GM12878 (cell line): ENCODE results near the gene ATP5ME. TPM values are rescaled to one million over a fixed set of nuclear protein-coding genes. Genes with fewer than 3 reads are reported as not detected.

Source experiments
- ATAC-seq: fragments of 200-7000 bp; cut with Tn5 transposase; 3 replicates; pipeline ENCODE4 v1.9.1; 2020; ENCODE audit warnings: mild to moderate bottlenecking, moderate library complexity
- BruUV-seq: library from RNA; stranded (reverse); fragments of 400-500 nt; replicated peaks from 2 replicates; lab custom pipeline; 2021; lab: Mats Ljungman, UMichigan
- CTCF ChIA-PET: fragments of 300-600 bp; sonication (Branson Sonifier 250); formaldehyde crosslinking; extraction: SDS; loops from one replicate; lab custom pipeline; 2021; ENCODE audit warnings: inconsistent platforms; lab: Yijun Ruan, JAX
- POLR2A ChIA-PET: fragments of 350-600 bp; formaldehyde crosslinking; extraction: SDS; loops from one replicate; lab custom pipeline; 2021; ENCODE audit warnings: inconsistent platforms; lab: Charles Lee
- RAD21 ChIA-PET: fragments of 300-600 bp; sonication (Branson Sonifier 250); formaldehyde crosslinking; loops from one replicate; lab custom pipeline; 2023; ENCODE audit warnings: antibody characterized with exemption; ENCODE audit not compliant: unreplicated experiment; lab: Charles Lee
- SMC1A ChIA-PET: fragments of 300-600 bp; sonication (Branson Sonifier 250); formaldehyde crosslinking; loops from one replicate; lab custom pipeline; 2023; ENCODE audit not compliant: unreplicated experiment, uncharacterized antibody; lab: Charles Lee
- DNase-seq: peaks from one replicate; pipeline ENCODE4 v3.0.0-alpha.2; 2011; ENCODE audit warnings: low read depth, low spot score
- FAIRE-seq: peaks from 3 replicates; lab custom pipeline; 2011; peaks lifted over from hg19 to GRCh38; lab: Jason Lieb, UNC
- H2AFZ ChIP-seq: 2 replicates; pipeline ENCODE4 v1.6.0; 2011; ENCODE audit warnings: low read depth, low read length, control low read depth; ENCODE audit not compliant: control insufficient read depth
- H3K27ac ChIP-seq: 2 replicates; pipeline ENCODE4 v1.5.1; 2011; ENCODE audit warnings: control low read depth; ENCODE audit not compliant: control insufficient read depth, insufficient read depth
- H3K27me3 ChIP-seq, 2 experiments: replicated peaks in 1 of 2; 2 replicates each; pipeline versions ENCODE4 v1.6.0 to v1.6.1; 2011; ENCODE audit warnings: low read length in 1 of 2; ENCODE audit not compliant: control insufficient read depth in 2 of 2, insufficient read depth in 2 of 2
- H3K36me3 ChIP-seq, 2 experiments: 2 replicates each; pipeline ENCODE4 v1.5.1; 2011; ENCODE audit warnings: low read length in 1 of 2; ENCODE audit not compliant: control insufficient read depth in 2 of 2, insufficient read depth in 2 of 2
- H3K4me1 ChIP-seq: 2 replicates; pipeline ENCODE4 v1.6.1; 2011; ENCODE audit warnings: mild to moderate bottlenecking, low read length, moderate library complexity, mixed read lengths; ENCODE audit not compliant: control insufficient read depth, insufficient read depth
- H3K4me2 ChIP-seq: 2 replicates; pipeline ENCODE4 v1.6.0; 2011; ENCODE audit warnings: control low read depth; ENCODE audit not compliant: control insufficient read depth, insufficient read depth
- H3K4me3 ChIP-seq: fragments of 200-600 bp; sonication (generic); 2 replicates; pipeline ENCODE4 v1.5.1; 2016
- H3K79me2 ChIP-seq: 2 replicates; pipeline ENCODE4 v1.6.0; 2011; ENCODE audit warnings: low read length; ENCODE audit not compliant: control insufficient read depth, insufficient read depth
- H3K9ac ChIP-seq: 2 replicates; pipeline ENCODE4 v1.8.0; 2011; ENCODE audit warnings: low read length, control low read depth, mixed read lengths; ENCODE audit not compliant: control insufficient read depth, insufficient read depth
- H3K9me3 ChIP-seq: replicated peaks from 3 replicates; pipeline ENCODE4 v1.5.1; 2011; ENCODE audit warnings: mild to moderate bottlenecking, low read length; ENCODE audit not compliant: control insufficient read depth, insufficient read depth
- H4K20me1 ChIP-seq: 2 replicates; pipeline ENCODE4 v1.6.0; 2011; ENCODE audit not compliant: control insufficient read depth, insufficient read depth
- CEBPB ChIP-seq, 2 experiments: fragments of 150-350 bp in 1 of 2; IDR thresholded peaks; 2 replicates each; pipeline ENCODE4 v1.6.1; 2012 to 2014; ENCODE audit warnings: low read depth in 2 of 2, low read length in 2 of 2, borderline replicate concordance in 1 of 2, inconsistent platforms in 1 of 2
- EED ChIP-seq: sonication (generic); IDR thresholded peaks from 2 replicates; pipeline ENCODE4 v1.6.1; 2016; ENCODE audit warnings: antibody characterized with exemption, low read depth
- HDAC2 ChIP-seq: fragments of 200-600 bp; sonication (generic); IDR thresholded peaks from 2 replicates; pipeline ENCODE4 v1.6.1; 2017
- HSF1 ChIP-seq: fragments of 150-350 bp; IDR thresholded peaks from 2 replicates; pipeline ENCODE4 v1.6.1; 2014; ENCODE audit warnings: mild to moderate bottlenecking, low read depth, low read length
- IKZF2 ChIP-seq, 2 experiments: fragments of 450-650 bp; IDR thresholded peaks; 2 replicates each; pipeline ENCODE4 v1.6.1; 2017; ENCODE audit warnings: mild to moderate bottlenecking in 2 of 2, moderate library complexity in 2 of 2
- KDM1A ChIP-seq: fragments of 200-600 bp; sonication (generic); IDR thresholded peaks from 2 replicates; pipeline ENCODE4 v1.6.1; 2016; ENCODE audit warnings: borderline replicate concordance
- NBN ChIP-seq: fragments of 450-650 bp; IDR thresholded peaks from 2 replicates; pipeline ENCODE4 v1.6.1; 2016
- NFIC ChIP-seq: IDR thresholded peaks from 2 replicates; pipeline ENCODE4 v1.6.1; 2012; ENCODE audit warnings: low read depth, mild to moderate bottlenecking, inconsistent platforms, low read length, moderate library complexity
- SUPT20H ChIP-seq: IDR thresholded peaks from 2 replicates; pipeline ENCODE4 v1.6.1; 2011; ENCODE audit warnings: low read depth, mild to moderate bottlenecking, low read length, moderate library complexity, borderline replicate concordance; ENCODE audit not compliant: control insufficient read depth
- TCF12 ChIP-seq: IDR thresholded peaks from 2 replicates; pipeline ENCODE4 v1.6.1; 2011; ENCODE audit warnings: low read depth, mild to moderate bottlenecking, low read length
- WGBS: methylation state at CpG from one replicate; pipeline ENCODE4 v1.1.6; 2016; ENCODE audit warnings: low lambda C conversion rate; ENCODE audit not compliant: insufficient replicate concordance, insufficient coverage; ENCODE audit errors: missing lambda C conversion rate; 5-methylcytosine and 5-hydroxymethylcytosine counted together
- in situ Hi-C: fragments of 300-500 bp; cut with MboI; formaldehyde crosslinking; loops from 9 replicates; pipeline ENCODE4 v1.14.3; 2018; ENCODE audit warnings: mixed read lengths
- intact Hi-C: fragments of 100-400 bp; cut with micrococcal nuclease; formaldehyde crosslinking; loops from one replicate; pipeline ENCODE4 v1.14.2; 2022; ENCODE audit not compliant: unreplicated experiment
- polyA plus RNA-seq, 11 experiments: library from polyadenylated mRNA; depleted of rRNA in 4 of 11; unstranded in 6 of 11; stranded (reverse) in 5 of 11; fragments of >200 nt; fragmentation: Nextera tagmentation in 4 of 11; fragmentation: Illumina TruSeq in 1 of 11; extraction: Ambion mirVana in 4 of 11; extraction: Trizol in 1 of 11; gene quantifications; 1 replicate in 1 of 11; 2 replicates in 10 of 11; pipeline versions ENCODE4 v1.2.1 to v1.2.3, GENCODE V29; 2011 to 2016; ENCODE audit warnings: inconsistent platforms in 2 of 11, missing spikeins in 2 of 11, low read depth in 1 of 11
- total RNA-seq, 4 experiments: library from RNA; depleted of rRNA in 3 of 4; stranded (reverse); fragments of >200 nt in 3 of 4; fragmentation: Illumina TruSeq in 1 of 4; extraction: Trizol in 1 of 4; gene quantifications; 2 replicates each; pipeline versions ENCODE4 v1.2.1 to v1.2.3, GENCODE V29; 2013 to 2021
- TF ChIP-seq, protein P1 (sequence below): fragments of 450-650 bp; IDR thresholded peaks from 2 replicates; pipeline ENCODE4 v1.6.1; 2017; ENCODE audit warnings: low read depth, mild to moderate bottlenecking, moderate library complexity

ATP5ME gene
- total and polyA plus RNA-seq, 10 of the 15 experiments (the other 5 are each of a cell fraction or from before 2014, with no cell fraction given): 279 to 2,374 (median 509) TPM

GRCh38 chr4:683247-683897, 9.3 kb upstream of the ATP5ME start:
- Histone ChIP-seq H3K4me1 (peaks cover 11% of the 10 kb centered on the region), H3K36me3 (no peaks in the 10 kb centered on the region), H3K79me2 (no peaks in the 10 kb centered on the region), H3K4me2 (no peak overlapping the region), H2AFZ (no peak overlapping the region), H3K9ac (no peak overlapping the region), H3K27ac (no peak overlapping the region), H4K20me1 (no peaks in the 10 kb centered on the region), H3K27me3 (no peaks in the 10 kb centered on the region), H3K4me3 (no peak overlapping the region), H3K9me3 (no peaks in the 10 kb centered on the region)
- in situ Hi-C loops (no loop called here), intact Hi-C loops (no loop called here)
- ChIA-PET CTCF (interaction anchor here (0.5 to 1.7 kb wide), 6 partner anchors 8 to 537 kb away, joined by 3 to 8 read pairs (median 6); no protein-coding TSS in a partner anchor), POLR2A (no interaction called here), RAD21 (interaction anchor here (0.6 kb wide), 1 partner anchor 17 kb away, joined by 3 read pairs; no protein-coding TSS in a partner anchor), SMC1A (interaction anchor here (1.4 kb wide), 1 partner anchor 18 kb away, joined by 4 read pairs; no protein-coding TSS in a partner anchor)
- TF ChIP-seq EED (no peak), TCF12 (no peak)
- BruUV-seq: no TSS peak
- peak; percentile 3; the same call in 1 of the 3 replicates for ATAC-seq
- 67% methylated on average over 21 of the region's 25 CpGs for WGBS
- FAIRE-seq: no peak
- DNase-seq: no peak

DNA sequence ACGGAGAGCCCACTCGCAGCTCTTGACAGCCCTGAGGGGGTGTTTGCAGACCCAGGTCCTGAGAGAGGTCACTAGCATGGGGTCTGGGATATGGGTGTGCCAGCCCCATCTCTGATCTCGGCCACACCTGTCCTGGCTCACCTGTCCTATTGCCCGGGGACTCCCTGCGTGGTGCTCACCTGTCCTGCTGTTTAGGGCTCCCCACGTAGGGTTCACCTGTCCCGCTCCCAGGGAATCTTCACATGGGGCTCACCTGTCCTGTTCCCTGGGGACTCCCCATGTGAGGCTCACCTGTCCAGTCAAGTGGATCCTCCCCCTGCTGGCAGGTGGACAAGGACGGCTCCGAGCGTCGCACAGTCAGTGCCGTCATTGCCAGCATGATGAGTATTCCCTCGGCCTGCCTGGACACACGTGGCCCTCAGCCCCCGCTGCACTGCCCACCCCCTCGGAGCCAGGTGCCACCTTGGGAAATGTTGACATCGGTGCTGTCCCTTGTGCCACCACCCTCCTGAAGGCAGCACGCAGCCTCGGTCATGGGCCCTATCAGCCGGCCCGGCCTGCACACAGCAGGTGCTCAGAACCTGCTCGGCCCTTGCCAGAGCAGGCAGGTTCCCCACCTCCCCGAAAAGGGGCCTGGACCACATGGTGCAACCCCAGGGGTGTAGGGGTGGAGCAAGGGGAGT, 8.6 kb upstream of the ATP5ME start:
- Histone ChIP-seq H3K27me3 (no peaks in the 10 kb centered on the region), H4K20me1 (no peaks in the 10 kb centered on the region), H2AFZ (no peak overlapping the region), H3K4me2 (no peak overlapping the region), H3K9ac (no peak overlapping the region), H3K27ac (no peak overlapping the region), H3K36me3 (no peaks in the 10 kb centered on the region), H3K4me3 (no peak overlapping the region), H3K4me1 (peaks cover 11% of the 10 kb centered on the region), H3K9me3 (no peaks in the 10 kb centered on the region), H3K79me2 (no peaks in the 10 kb centered on the region)
- in situ Hi-C loops: no loop called here
- ChIA-PET RAD21 (no interaction called here), SMC1A (no interaction called here), POLR2A (no interaction called here), CTCF (no interaction called here)
- no peak for DNase-seq
- no TSS peak for BruUV-seq
- no peak for FAIRE-seq
- WGBS: 83% methylated on average over 23 of the region's 23 CpGs
- ATAC-seq: no peak
- intact Hi-C loops: no loop called here
- TF ChIP-seq NFIC: no peak
- TF ChIP-seq, protein P1, sequence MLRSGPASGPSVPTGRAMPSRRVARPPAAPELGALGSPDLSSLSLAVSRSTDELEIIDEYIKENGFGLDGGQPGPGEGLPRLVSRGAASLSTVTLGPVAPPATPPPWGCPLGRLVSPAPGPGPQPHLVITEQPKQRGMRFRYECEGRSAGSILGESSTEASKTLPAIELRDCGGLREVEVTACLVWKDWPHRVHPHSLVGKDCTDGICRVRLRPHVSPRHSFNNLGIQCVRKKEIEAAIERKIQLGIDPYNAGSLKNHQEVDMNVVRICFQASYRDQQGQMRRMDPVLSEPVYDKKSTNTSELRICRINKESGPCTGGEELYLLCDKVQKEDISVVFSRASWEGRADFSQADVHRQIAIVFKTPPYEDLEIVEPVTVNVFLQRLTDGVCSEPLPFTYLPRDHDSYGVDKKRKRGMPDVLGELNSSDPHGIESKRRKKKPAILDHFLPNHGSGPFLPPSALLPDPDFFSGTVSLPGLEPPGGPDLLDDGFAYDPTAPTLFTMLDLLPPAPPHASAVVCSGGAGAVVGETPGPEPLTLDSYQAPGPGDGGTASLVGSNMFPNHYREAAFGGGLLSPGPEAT: no peak
- no peak for TF ChIP-seq KDM1A
- no peak for TF ChIP-seq HDAC2
- no peak for TF ChIP-seq SUPT20H
- no peak for TF ChIP-seq IKZF2 (IDR thresholded peaks at IDR 0.05)
- TF ChIP-seq NBN: no peak
- no peak for TF ChIP-seq CEBPB (IDR thresholded peaks at IDR 0.05; ENCODE audit: borderline replicate concordance in 1 of 2, low read depth in 2 of 2, low read length in 2 of 2)
- no peak for TF ChIP-seq HSF1
